Measurements from ENCODE around the gene INO80. TPM values are rescaled to one million over a fixed set of nuclear protein-coding genes. Genes with fewer than 3 reads are reported as not detected.

Gene INO80
- total RNA-seq, 1 donor from 2014 or later, result 23.5 TPM

- Histone ChIP-seq H3K36me3 (ENCODE audit: control insufficient read depth in 3 of 3, insufficient read depth in 3 of 3, low read length in 3 of 3) (peaks cover 30 to 77% (median 52%) of the 10 kb centered on the region in 3 donors), H3K27me3 (ENCODE audit: control insufficient read depth in 3 of 3, insufficient read depth in 3 of 3, low read length in 3 of 3) (no peaks in the 10 kb centered on the region), H3K9me3 (ENCODE audit: control insufficient read depth in 3 of 3, low read length in 3 of 3) (no peaks in the 10 kb centered on the region), H3K9ac (ENCODE audit: low read depth in 1 of 3, low read length in 3 of 3) (no peak overlapping the region), H3K4me3 (ENCODE audit: low read length in 3 of 3) (no peak overlapping the region), H3K4me1 (ENCODE audit: control insufficient read depth in 3 of 3, insufficient read depth in 3 of 3, low read length in 3 of 3) (no peaks in the 10 kb centered on the region), H3K27ac (ENCODE audit: low read depth, low read length) (no peak overlapping the region)
These were observed 64.9 kb downstream of the INO80 start for GRCh38 chr15:41051139-41051538.

DNA sequence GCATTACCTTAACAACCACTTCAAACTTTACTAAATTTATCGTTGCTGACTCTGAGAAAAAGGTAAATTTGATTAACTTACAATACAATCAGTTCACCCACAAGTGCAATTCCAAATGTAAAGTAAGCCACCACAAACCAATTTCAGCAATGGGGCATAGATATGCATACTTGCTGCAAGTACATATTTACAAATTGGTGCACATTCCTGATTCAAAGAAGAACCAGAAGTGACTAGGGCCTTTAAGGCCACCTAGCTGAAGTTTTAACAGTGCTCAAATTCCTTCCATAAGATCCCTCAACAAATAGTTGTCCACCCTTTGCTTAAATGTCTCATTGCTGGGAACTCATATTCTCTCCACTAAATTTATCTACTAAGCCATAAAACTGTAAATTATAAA lies 67.2 kb downstream of the INO80 start:
- no peaks in the 10 kb centered on the region for H3K9me3 ChIP-seq (ENCODE audit: control insufficient read depth in 3 of 3, low read length in 3 of 3)
- peaks cover 23 to 76% (median 48%) of the 10 kb centered on the region in 3 donors for H3K36me3 ChIP-seq (ENCODE audit: control insufficient read depth in 3 of 3, insufficient read depth in 3 of 3, low read length in 3 of 3)
- H3K9ac ChIP-seq (ENCODE audit: low read depth in 1 of 3, low read length in 3 of 3), result no peak overlapping the region
- no peak overlapping the region for H3K27ac ChIP-seq (ENCODE audit: low read depth, low read length)
- no peaks in the 10 kb centered on the region for H3K27me3 ChIP-seq (ENCODE audit: control insufficient read depth in 3 of 3, insufficient read depth in 3 of 3, low read length in 3 of 3)
- H3K4me3 ChIP-seq (ENCODE audit: low read length in 3 of 3), result no peak overlapping the region
- no peaks in the 10 kb centered on the region for H3K4me1 ChIP-seq (ENCODE audit: control insufficient read depth in 3 of 3, insufficient read depth in 3 of 3, low read length in 3 of 3)

DNA sequence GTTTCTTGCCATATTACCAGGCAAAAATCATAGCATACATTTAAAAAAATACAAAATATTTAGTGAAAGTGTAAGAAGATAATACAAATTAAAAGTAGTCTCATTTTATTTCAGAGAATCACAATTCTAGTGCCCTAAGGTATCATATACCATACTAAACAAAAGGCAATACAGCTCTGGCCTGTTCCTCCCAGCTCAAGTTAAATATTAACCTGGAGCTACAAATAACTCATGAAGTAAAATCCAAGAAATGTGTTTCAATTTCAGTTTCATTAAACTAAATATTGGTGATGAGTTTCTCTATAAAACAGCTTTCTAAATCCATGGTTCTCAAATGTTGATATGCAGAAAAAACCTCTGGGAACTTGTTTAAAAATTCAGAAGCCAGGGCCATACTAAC lies 67.7 kb downstream of the INO80 start:
- H3K9ac ChIP-seq (ENCODE audit: low read depth in 1 of 3, low read length in 3 of 3), result no peak overlapping the region
- H3K4me3 ChIP-seq (ENCODE audit: low read length in 3 of 3), result no peak overlapping the region
- H3K27me3 ChIP-seq (ENCODE audit: control insufficient read depth in 3 of 3, insufficient read depth in 3 of 3, low read length in 3 of 3), result no peaks in the 10 kb centered on the region
- no peaks in the 10 kb centered on the region for H3K9me3 ChIP-seq (ENCODE audit: control insufficient read depth in 3 of 3, low read length in 3 of 3)
- no peaks in the 10 kb centered on the region for H3K4me1 ChIP-seq (ENCODE audit: control insufficient read depth in 3 of 3, insufficient read depth in 3 of 3, low read length in 3 of 3)
- H3K36me3 ChIP-seq (ENCODE audit: control insufficient read depth in 3 of 3, insufficient read depth in 3 of 3, low read length in 3 of 3), result peaks cover 23 to 72% (median 53%) of the 10 kb centered on the region in 3 donors
- H3K27ac ChIP-seq (ENCODE audit: low read depth, low read length), result no peak overlapping the region

GRCh38 chr15:41047474-41047873 lies 68.6 kb downstream of the INO80 start:
- H3K36me3 ChIP-seq (ENCODE audit: control insufficient read depth in 3 of 3, insufficient read depth in 3 of 3, low read length in 3 of 3), result peaks cover 26 to 72% (median 61%) of the 10 kb centered on the region in 3 donors
- no peaks in the 10 kb centered on the region for H3K27me3 ChIP-seq (ENCODE audit: control insufficient read depth in 3 of 3, insufficient read depth in 3 of 3, low read length in 3 of 3)

DNA sequence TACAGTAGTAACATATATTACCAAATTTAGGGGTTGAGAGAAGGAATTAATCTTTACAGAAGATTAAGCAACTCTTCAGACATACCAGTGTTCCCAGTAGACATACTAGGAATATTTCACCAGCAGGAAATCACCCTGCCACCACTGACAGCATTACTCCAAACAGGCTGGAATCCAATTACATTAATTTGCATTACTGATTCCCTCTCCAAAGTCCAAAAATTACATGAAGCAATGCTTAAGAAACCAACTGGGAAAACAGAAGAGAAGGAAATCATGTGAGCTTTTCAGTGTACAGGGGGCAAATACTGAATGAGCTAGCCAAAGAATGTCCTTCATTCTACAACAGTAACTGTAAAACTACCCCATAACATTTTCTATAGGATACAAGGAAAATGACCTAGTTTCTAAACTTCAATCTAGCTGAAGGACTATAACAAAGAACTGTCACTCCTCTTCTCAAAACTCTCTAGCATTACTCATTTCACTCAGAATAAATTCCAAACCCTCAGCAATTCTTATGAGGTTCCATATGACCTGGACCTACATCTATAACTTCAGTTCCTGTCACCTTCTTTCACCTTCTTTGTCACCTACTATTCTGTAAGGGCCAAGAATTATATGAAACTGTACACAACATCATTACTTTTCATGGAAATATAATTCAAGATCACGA lies 72.7 kb downstream of the INO80 start:
- H3K27ac ChIP-seq (ENCODE audit: low read depth, low read length), result no peak overlapping the region
- H3K4me1 ChIP-seq (ENCODE audit: control insufficient read depth in 3 of 3, insufficient read depth in 3 of 3, low read length in 3 of 3), result no peaks in the 10 kb centered on the region
- no peak overlapping the region for H3K9ac ChIP-seq (ENCODE audit: low read depth in 1 of 3, low read length in 3 of 3)
- H3K36me3 ChIP-seq (ENCODE audit: control insufficient read depth in 3 of 3, insufficient read depth in 3 of 3, low read length in 3 of 3), result peaks cover 23 to 51% (median 50%) of the 10 kb centered on the region in 3 donors
- no peaks in the 10 kb centered on the region for H3K9me3 ChIP-seq (ENCODE audit: control insufficient read depth in 3 of 3, low read length in 3 of 3)
- H3K27me3 ChIP-seq (ENCODE audit: control insufficient read depth in 3 of 3, insufficient read depth in 3 of 3, low read length in 3 of 3), result no peaks in the 10 kb centered on the region
- H3K4me3 ChIP-seq (ENCODE audit: low read length in 3 of 3), result no peak overlapping the region

More at GRCh38 chr15:41047474-41047873, 68.6 kb downstream of the INO80 start:
- Histone ChIP-seq H3K9ac (ENCODE audit: low read depth in 1 of 3, low read length in 3 of 3) (no peak overlapping the region), H3K4me1 (ENCODE audit: control insufficient read depth in 3 of 3, insufficient read depth in 3 of 3, low read length in 3 of 3) (no peaks in the 10 kb centered on the region), H3K4me3 (ENCODE audit: low read length in 3 of 3) (no peak overlapping the region), H3K9me3 (ENCODE audit: control insufficient read depth in 3 of 3, low read length in 3 of 3) (no peaks in the 10 kb centered on the region), H3K27ac (ENCODE audit: low read depth, low read length) (no peak overlapping the region)

DNA sequence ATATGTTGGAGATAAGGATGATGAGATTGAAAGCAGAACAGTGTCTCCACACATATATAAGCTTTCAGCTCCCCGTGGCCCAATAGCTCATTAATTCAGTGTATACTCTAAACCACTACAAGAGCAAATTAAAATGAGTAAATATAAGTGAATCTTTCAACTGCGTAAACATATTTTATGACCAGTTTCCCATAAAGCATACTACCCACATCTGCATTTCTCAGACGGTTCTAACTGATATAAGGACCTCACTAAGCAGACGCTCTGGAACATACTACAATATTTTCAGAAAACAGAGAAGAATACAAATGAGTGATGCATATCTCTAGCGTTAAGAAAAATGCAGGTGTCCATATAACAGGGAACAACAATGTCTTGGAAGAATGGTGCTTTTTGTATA lies 73.2 kb downstream of the INO80 start:
- no peaks in the 10 kb centered on the region for H3K27me3 ChIP-seq (ENCODE audit: control insufficient read depth in 3 of 3, insufficient read depth in 3 of 3, low read length in 3 of 3)
- no peaks in the 10 kb centered on the region for H3K9me3 ChIP-seq (ENCODE audit: control insufficient read depth in 3 of 3, low read length in 3 of 3)
- peaks cover 23 to 47% (median 46%) of the 10 kb centered on the region in 3 donors for H3K36me3 ChIP-seq (ENCODE audit: control insufficient read depth in 3 of 3, insufficient read depth in 3 of 3, low read length in 3 of 3)
- H3K27ac ChIP-seq (ENCODE audit: low read depth, low read length), result no peak overlapping the region
- H3K4me3 ChIP-seq (ENCODE audit: low read length in 3 of 3), result no peak overlapping the region
- H3K9ac ChIP-seq (ENCODE audit: low read depth in 1 of 3, low read length in 3 of 3), result no peak overlapping the region
- no peaks in the 10 kb centered on the region for H3K4me1 ChIP-seq (ENCODE audit: control insufficient read depth in 3 of 3, insufficient read depth in 3 of 3, low read length in 3 of 3)

DNA sequence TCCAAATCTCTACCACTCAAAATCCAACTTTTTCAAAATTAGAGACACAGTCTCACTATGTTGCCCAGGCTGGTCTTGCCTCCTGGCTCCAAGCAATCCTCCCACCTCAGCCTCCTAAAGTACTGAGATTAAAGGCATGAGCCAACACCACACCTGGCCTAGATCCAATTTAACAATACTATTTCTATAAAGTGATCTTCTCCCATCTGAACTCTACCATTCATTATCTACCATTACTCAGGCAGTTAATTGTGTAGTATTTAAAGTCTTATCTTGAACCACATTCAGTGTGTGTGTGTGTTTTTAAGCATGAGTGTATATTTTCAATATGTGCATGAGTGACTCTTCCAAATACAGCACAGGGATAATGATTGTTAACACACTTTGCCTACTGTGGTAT lies 77.0 kb downstream of the INO80 start:
- no peak overlapping the region for H3K9ac ChIP-seq (ENCODE audit: low read depth in 1 of 3, low read length in 3 of 3)
- peaks cover 9 to 24% (median 22%) of the 10 kb centered on the region in 3 donors for H3K36me3 ChIP-seq (ENCODE audit: control insufficient read depth in 3 of 3, insufficient read depth in 3 of 3, low read length in 3 of 3)
- no peak overlapping the region for H3K27ac ChIP-seq (ENCODE audit: low read depth, low read length)
- H3K4me1 ChIP-seq (ENCODE audit: control insufficient read depth in 3 of 3, insufficient read depth in 3 of 3, low read length in 3 of 3), result no peaks in the 10 kb centered on the region
- H3K4me3 ChIP-seq (ENCODE audit: low read length in 3 of 3), result no peak overlapping the region
- no peaks in the 10 kb centered on the region for H3K27me3 ChIP-seq (ENCODE audit: control insufficient read depth in 3 of 3, insufficient read depth in 3 of 3, low read length in 3 of 3)
- H3K9me3 ChIP-seq (ENCODE audit: control insufficient read depth in 3 of 3, low read length in 3 of 3), result no peaks in the 10 kb centered on the region

DNA sequence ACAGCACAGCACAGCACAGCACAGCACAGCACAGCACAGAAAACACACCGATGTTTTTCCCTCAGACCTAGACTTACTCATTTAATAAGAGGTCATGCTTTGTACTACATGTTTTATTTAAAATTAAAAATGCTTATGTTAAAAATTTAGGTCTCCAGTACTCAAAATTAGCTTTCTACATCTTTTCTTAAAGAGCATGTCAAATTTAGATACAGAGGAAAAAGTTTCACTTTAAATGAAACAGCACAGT lies 84.1 kb downstream of the INO80 start:
- Histone ChIP-seq H3K27ac (ENCODE audit: low read depth, low read length) (no peak overlapping the region), H3K9ac (ENCODE audit: low read depth in 1 of 3, low read length in 3 of 3) (no peak overlapping the region), H3K4me3 (ENCODE audit: low read length in 3 of 3) (no peak overlapping the region), H3K36me3 (ENCODE audit: control insufficient read depth in 3 of 3, insufficient read depth in 3 of 3, low read length in 3 of 3) (peaks cover 0 to 14% (median 9%) of the 10 kb centered on the region in 3 donors), H3K27me3 (ENCODE audit: control insufficient read depth in 3 of 3, insufficient read depth in 3 of 3, low read length in 3 of 3) (no peaks in the 10 kb centered on the region), H3K9me3 (ENCODE audit: control insufficient read depth in 3 of 3, low read length in 3 of 3) (no peaks in the 10 kb centered on the region), H3K4me1 (ENCODE audit: control insufficient read depth in 3 of 3, insufficient read depth in 3 of 3, low read length in 3 of 3) (no peaks in the 10 kb centered on the region)

DNA sequence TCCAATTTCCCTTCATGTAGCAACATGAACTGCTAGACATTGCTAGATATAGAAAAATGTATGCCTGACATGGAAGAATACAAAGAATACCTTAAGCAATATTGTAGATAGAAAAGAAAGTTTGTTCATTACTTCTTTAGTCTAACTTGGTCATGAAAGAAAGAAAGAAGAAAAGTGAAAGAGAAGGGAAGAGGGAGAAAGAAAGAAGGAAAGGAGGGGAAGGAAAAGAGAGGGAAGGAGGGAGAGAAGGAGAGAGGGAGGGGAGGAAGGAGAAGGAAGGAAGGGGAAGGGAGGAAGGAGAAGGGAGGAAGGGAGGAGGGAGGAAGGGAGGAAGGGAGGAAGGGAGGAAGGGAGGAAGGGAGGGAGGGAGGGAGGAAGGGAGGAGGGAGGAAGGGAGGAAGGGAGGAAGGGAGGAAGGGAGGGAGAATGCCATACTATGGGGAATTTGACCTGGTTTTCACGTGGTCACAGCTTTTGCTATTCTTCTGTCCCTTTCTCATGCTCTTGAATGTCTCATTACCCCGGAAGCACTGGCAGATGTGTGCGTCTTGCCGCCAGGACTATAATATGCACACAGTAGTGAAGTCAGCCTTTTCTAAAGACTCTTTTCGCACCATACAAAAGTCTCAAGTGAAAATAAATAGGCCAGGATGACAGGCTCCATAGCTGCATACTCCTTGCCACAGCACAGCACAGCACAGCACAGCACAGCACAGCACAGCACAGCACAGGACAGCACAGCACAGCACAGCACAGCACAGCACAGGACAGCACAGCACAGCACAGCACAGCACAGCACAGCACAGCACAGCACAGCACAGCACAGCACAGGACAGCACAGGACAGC lies 84.6 kb downstream of the INO80 start:
- Histone ChIP-seq H3K4me3 (ENCODE audit: low read length in 3 of 3) (no peak overlapping the region), H3K36me3 (ENCODE audit: control insufficient read depth in 3 of 3, insufficient read depth in 3 of 3, low read length in 3 of 3) (peaks cover 0 to 15% (median 14%) of the 10 kb centered on the region in 3 donors), H3K4me1 (ENCODE audit: control insufficient read depth in 3 of 3, insufficient read depth in 3 of 3, low read length in 3 of 3) (no peaks in the 10 kb centered on the region), H3K9me3 (ENCODE audit: control insufficient read depth in 3 of 3, low read length in 3 of 3) (no peaks in the 10 kb centered on the region), H3K27me3 (ENCODE audit: control insufficient read depth in 3 of 3, insufficient read depth in 3 of 3, low read length in 3 of 3) (no peaks in the 10 kb centered on the region), H3K27ac (ENCODE audit: low read depth, low read length) (no peak overlapping the region), H3K9ac (ENCODE audit: low read depth in 1 of 3, low read length in 3 of 3) (no peak overlapping the region)

GRCh38 chr15:41028853-41029252 lies 87.2 kb downstream of the INO80 start:
- peaks cover 0 to 21% (median 15%) of the 10 kb centered on the region in 3 donors for H3K36me3 ChIP-seq (ENCODE audit: control insufficient read depth in 3 of 3, insufficient read depth in 3 of 3, low read length in 3 of 3)
- no peaks in the 10 kb centered on the region for H3K27me3 ChIP-seq (ENCODE audit: control insufficient read depth in 3 of 3, insufficient read depth in 3 of 3, low read length in 3 of 3)
- H3K9me3 ChIP-seq (ENCODE audit: control insufficient read depth in 3 of 3, low read length in 3 of 3), result no peaks in the 10 kb centered on the region
- H3K4me3 ChIP-seq (ENCODE audit: low read length in 3 of 3), result no peak overlapping the region
- no peak overlapping the region for H3K9ac ChIP-seq (ENCODE audit: low read depth in 1 of 3, low read length in 3 of 3)
- H3K27ac ChIP-seq (ENCODE audit: low read depth, low read length), result no peak overlapping the region
- peaks cover 2 to 4% (median 3%) of the 10 kb centered on the region in 3 donors for H3K4me1 ChIP-seq (ENCODE audit: control insufficient read depth in 3 of 3, insufficient read depth in 3 of 3, low read length in 3 of 3)
